Spleen (tissue), 7 donors: ENCODE results near the gene ACACA.

Experiments used
- CTCF ChIP-seq, 11 experiments: fragments of 200-600 bp in 7 of 11; fragments of 450-650 bp in 4 of 11; sonication (generic) in 4 of 11; IDR thresholded peaks in 8 of 11; conservative IDR thresholded peaks in 3 of 11; 1 replicate in 7 of 11; 2 replicates in 4 of 11; pipeline versions ENCODE4 v1.4.0 to v1.8.0; 2016 to 2021; ENCODE audit warnings: antibody characterized with exemption in 11 of 11, inconsistent platforms in 4 of 11, mild to moderate bottlenecking in 1 of 11
- POLR2AphosphoS5 ChIP-seq, 3 donors: sonication (generic); formaldehyde crosslinking; IDR thresholded peaks; one replicate each; pipeline ENCODE4 v1.5.1; 2017; ENCODE audit warnings: antibody characterized with exemption in 3 of 3
- donor health status: DM: no; HTN: no; CAD: no; lungs with moderate emphysema.
- donor health status: DM: no; HTN: no; CAD: no.
- donor health status: DM: no; HTN: no; CAD: no.

GRCh38 chr17:37322106-37322505 lies 84.5 kb downstream of the ACACA start:
- TF ChIP-seq POLR2AphosphoS5 (IDR thresholded peaks at IDR 0.05) (no peak), CTCF (IDR thresholded peaks at IDR 0.05 in 8 of 11, conservative IDR thresholded peaks at IDR 0.05 in 3 of 11) (no peak)
